Occipital lobe (tissue), 2 donors: ENCODE measurements around the gene B2M. TPM values are rescaled to one million over a fixed set of nuclear protein-coding genes. Genes with fewer than 3 reads are reported as not detected.
"Not testable (repeated sequence)": the region's sequence is repeated elsewhere in the genome, so short reads cannot be mapped to it uniquely, and the experiment has no call there.

Source experiments
- DNase-seq: peaks from one replicate; lab custom pipeline; 2025; lab: John Stamatoyannopoulos, UW
- total RNA-seq: library from RNA; depleted of rRNA; stranded (reverse); fragments of >200 nt; gene quantifications from one replicate; pipeline ENCODE4 v1.2.3, GENCODE V29; 2014

Gene B2M
- total RNA-seq, 1 donor from 2014 or later: 316 TPM

DNA sequence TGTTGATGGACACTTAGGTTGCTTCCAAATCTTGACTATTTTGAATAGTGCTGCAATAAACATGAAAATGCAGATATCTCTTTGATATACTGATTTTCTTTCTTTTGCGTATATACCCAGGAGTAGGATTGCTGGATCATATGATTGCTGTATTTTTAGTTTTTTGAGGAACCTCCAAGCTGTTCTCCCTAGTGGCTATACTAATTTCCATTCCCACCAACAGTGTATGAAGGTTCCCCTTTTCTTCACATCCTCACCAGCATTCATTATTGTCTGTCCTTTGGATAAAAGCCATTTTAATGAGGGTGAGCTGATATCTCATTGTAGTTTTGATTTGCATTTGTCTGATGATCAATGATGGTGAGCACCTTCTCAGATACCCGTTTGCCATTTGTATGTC lies 12.7 kb upstream of the B2M start:
- no peak for DNase-seq

DNA sequence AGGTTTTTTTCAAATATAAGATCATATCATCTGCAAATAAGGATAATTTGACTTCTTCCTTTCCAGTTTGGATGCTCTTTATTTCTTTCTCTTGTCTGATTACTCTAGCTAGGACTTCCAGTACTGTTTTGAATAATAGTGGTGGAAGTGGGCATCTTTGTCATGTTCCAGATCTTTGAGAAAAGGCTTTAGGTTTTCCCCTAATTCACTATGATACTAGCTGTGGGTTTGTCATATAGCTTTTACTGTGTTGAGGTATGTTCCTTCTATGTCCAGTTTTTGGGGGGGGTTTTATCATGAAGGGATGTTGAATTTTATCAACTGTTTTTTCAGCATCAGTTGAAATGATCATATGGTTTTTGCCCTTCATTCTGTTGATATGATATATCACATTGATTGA lies 10.6 kb upstream of the B2M start:
- DNase-seq: not testable (repeated sequence)

DNA sequence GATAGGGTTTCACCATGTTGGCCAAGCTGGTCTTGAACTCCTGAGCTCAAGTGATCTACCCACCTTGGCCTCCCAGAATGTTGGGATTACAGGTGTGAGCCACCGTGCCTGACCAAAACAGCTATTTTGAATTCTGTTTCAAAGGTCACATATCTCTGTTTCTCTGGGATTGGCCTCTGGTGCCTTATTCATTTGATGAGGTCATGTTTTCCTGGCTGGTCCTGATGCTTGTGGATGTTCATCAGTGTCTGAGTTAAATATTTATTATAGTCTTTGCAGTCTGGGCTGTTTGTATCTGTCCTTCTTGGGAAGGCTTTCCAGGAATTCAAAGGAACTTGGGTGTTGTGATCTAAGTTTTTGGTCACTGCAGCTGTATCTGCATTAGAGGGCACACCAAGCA lies 5.3 kb upstream of the B2M start:
- DNase-seq: no peak

DNA sequence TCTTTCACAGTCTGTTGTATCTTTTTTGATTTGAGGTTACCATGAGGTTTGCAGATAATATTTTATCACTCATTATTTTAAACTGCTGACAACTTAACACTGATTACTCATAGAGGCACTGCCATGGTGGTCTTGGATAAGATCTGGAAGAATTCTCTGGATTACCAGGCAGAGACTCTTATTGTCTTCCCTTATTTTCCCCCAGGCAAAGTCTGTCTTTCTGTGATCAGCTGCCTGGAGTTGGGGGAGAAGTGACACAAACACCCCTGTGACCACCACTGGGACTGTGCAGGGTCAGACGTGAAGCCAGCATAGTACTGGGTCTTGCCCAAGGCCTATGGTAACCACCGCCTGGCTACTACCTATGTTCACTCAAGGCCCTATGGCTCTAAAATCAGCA lies 4.9 kb upstream of the B2M start:
- DNase-seq: no peak

DNA sequence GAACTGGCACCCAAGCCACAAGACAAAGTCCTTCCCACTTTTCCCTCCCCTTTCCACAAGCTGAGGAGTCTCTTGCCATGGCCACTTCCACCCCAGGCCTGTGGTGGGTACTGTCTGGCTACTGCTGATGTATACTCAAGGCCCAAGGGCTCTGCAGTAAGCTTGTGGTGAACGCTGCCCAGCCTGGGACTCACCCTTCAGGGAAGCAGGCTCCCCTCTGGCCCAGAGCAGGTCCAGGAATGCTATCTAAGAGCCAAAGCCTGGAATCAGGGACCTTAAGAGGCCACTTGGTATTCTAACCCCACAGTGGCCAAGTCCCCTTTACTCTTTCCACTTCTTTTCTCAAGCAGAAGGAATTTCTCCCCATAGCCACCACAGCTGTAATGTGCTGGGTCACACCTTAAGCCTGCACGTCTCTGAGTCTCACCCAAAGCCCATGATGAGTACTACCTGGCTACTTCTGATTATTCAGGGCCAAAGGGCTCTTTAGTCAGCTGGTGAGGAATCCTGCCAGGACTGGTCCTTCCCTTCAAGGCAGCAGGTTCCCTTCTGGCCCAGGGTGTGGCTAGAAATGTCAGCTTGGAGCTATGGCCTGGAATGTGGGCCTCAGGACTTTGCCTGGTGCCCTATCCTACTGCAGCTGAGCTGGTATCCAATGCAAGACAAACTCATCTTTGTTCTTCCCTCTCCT lies 4.2 kb upstream of the B2M start:
- DNase-seq: no peak

DNA sequence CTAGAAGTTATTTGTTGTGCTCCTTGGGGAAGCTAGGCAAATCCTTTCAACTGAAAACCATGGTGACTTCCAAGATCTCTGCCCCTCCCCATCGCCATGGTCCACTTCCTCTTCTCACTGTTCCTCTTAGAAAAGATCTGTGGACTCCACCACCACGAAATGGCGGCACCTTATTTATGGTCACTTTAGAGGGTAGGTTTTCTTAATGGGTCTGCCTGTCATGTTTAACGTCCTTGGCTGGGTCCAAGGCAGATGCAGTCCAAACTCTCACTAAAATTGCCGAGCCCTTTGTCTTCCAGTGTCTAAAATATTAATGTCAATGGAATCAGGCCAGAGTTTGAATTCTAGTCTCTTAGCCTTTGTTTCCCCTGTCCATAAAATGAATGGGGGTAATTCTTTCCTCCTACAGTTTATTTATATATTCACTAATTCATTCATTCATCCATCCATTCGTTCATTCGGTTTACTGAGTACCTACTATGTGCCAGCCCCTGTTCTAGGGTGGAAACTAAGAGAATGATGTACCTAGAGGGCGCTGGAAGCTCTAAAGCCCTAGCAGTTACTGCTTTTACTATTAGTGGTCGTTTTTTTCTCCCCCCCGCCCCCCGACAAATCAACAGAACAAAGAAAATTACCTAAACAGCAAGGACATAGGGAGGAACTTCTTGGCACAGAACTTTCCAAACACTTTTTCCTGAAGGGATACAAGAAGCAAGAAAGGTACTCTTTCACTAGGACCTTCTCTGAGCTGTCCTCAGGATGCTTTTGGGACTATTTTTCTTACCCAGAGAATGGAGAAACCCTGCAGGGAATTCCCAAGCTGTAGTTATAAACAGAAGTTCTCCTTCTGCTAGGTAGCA lies 851 bp upstream of the B2M start:
- no peak for DNase-seq

DNA sequence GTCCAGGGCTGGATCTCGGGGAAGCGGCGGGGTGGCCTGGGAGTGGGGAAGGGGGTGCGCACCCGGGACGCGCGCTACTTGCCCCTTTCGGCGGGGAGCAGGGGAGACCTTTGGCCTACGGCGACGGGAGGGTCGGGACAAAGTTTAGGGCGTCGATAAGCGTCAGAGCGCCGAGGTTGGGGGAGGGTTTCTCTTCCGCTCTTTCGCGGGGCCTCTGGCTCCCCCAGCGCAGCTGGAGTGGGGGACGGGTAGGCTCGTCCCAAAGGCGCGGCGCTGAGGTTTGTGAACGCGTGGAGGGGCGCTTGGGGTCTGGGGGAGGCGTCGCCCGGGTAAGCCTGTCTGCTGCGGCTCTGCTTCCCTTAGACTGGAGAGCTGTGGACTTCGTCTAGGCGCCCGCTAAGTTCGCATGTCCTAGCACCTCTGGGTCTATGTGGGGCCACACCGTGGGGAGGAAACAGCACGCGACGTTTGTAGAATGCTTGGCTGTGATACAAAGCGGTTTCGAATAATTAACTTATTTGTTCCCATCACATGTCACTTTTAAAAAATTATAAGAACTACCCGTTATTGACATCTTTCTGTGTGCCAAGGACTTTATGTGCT lies 527 bp downstream of the B2M start:
- DNase-seq: no peak

DNA sequence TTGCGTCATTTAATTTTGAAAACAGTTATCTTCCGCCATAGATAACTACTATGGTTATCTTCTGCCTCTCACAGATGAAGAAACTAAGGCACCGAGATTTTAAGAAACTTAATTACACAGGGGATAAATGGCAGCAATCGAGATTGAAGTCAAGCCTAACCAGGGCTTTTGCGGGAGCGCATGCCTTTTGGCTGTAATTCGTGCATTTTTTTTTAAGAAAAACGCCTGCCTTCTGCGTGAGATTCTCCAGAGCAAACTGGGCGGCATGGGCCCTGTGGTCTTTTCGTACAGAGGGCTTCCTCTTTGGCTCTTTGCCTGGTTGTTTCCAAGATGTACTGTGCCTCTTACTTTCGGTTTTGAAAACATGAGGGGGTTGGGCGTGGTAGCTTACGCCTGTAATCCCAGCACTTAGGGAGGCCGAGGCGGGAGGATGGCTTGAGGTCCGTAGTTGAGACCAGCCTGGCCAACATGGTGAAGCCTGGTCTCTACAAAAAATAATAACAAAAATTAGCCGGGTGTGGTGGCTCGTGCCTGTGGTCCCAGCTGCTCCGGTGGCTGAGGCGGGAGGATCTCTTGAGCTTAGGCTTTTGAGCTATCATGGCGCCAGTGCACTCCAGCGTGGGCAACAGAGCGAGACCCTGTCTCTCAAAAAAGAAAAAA lies 1.2 kb downstream of the B2M start:
- DNase-seq: no peak

DNA sequence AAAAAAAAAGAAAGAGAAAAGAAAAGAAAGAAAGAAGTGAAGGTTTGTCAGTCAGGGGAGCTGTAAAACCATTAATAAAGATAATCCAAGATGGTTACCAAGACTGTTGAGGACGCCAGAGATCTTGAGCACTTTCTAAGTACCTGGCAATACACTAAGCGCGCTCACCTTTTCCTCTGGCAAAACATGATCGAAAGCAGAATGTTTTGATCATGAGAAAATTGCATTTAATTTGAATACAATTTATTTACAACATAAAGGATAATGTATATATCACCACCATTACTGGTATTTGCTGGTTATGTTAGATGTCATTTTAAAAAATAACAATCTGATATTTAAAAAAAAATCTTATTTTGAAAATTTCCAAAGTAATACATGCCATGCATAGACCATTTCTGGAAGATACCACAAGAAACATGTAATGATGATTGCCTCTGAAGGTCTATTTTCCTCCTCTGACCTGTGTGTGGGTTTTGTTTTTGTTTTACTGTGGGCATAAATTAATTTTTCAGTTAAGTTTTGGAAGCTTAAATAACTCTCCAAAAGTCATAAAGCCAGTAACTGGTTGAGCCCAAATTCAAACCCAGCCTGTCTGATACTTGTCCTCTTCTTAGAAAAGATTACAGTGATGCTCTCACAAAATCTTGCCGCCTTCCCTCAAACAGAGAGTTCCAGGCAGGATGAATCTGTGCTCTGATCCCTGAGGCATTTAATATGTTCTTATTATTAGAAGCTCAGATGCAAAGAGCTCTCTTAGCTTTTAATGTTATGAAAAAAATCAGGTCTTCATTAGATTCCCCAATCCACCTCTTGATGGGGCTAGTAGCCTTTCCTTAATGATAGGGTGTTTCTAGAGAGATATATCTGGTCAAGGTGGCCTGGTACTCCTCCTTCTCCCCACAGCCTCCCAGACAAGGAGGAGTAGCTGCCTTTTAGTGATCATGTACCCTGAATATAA lies 2.0 kb downstream of the B2M start:
- no peak for DNase-seq

DNA sequence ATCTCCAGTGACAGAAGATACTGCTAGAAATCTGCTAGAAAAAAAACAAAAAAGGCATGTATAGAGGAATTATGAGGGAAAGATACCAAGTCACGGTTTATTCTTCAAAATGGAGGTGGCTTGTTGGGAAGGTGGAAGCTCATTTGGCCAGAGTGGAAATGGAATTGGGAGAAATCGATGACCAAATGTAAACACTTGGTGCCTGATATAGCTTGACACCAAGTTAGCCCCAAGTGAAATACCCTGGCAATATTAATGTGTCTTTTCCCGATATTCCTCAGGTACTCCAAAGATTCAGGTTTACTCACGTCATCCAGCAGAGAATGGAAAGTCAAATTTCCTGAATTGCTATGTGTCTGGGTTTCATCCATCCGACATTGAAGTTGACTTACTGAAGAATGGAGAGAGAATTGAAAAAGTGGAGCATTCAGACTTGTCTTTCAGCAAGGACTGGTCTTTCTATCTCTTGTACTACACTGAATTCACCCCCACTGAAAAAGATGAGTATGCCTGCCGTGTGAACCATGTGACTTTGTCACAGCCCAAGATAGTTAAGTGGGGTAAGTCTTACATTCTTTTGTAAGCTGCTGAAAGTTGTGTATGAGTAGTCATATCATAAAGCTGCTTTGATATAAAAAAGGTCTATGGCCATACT lies 4.0 kb downstream of the B2M start:
- no peak for DNase-seq

DNA sequence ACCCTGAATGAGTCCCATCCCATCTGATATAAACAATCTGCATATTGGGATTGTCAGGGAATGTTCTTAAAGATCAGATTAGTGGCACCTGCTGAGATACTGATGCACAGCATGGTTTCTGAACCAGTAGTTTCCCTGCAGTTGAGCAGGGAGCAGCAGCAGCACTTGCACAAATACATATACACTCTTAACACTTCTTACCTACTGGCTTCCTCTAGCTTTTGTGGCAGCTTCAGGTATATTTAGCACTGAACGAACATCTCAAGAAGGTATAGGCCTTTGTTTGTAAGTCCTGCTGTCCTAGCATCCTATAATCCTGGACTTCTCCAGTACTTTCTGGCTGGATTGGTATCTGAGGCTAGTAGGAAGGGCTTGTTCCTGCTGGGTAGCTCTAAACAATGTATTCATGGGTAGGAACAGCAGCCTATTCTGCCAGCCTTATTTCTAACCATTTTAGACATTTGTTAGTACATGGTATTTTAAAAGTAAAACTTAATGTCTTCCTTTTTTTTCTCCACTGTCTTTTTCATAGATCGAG lies 4.5 kb downstream of the B2M start:
- no peak for DNase-seq

DNA sequence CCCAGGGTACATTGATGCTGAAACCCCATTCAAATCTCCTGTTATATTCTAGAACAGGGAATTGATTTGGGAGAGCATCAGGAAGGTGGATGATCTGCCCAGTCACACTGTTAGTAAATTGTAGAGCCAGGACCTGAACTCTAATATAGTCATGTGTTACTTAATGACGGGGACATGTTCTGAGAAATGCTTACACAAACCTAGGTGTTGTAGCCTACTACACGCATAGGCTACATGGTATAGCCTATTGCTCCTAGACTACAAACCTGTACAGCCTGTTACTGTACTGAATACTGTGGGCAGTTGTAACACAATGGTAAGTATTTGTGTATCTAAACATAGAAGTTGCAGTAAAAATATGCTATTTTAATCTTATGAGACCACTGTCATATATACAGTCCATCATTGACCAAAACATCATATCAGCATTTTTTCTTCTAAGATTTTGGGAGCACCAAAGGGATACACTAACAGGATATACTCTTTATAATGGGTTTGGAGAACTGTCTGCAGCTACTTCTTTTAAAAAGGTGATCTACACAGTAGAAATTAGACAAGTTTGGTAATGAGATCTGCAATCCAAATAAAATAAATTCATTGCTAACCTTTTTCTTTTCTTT lies 5.8 kb downstream of the B2M start:
- DNase-seq: no peak

DNA sequence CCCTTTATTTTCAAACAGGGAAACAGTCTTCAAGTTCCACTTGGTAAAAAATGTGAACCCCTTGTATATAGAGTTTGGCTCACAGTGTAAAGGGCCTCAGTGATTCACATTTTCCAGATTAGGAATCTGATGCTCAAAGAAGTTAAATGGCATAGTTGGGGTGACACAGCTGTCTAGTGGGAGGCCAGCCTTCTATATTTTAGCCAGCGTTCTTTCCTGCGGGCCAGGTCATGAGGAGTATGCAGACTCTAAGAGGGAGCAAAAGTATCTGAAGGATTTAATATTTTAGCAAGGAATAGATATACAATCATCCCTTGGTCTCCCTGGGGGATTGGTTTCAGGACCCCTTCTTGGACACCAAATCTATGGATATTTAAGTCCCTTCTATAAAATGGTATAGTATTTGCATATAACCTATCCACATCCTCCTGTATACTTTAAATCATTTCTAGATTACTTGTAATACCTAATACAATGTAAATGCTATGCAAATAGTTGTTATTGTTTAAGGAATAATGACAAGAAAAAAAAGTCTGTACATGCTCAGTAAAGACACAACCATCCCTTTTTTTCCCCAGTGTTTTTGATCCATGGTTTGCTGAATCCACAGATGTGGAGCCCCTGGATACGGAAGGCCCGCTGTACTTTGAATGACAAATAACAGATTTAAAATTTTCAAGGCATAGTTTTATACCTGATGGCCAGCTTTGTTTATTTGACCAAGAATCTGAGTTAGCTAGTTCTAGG lies 7.0 kb downstream of the B2M start:
- no peak for DNase-seq

DNA sequence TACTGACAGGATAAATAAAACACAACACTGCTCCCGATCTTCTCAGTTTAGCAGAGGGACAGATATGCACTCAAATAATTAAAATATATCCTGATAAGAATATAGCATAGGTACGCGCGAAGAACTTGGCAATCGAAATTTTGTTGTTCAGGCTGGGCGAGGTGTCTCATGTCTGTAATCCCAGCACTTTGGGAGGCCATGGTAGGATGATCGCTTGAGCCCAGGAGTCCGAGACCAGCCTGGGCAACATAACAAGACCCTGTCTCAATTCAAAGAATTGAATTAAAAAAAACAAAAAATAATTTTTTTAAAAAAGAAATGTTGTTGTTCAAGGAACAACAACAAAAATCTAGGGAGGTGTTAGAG lies 7.6 kb downstream of the B2M start:
- no peak for DNase-seq

DNA sequence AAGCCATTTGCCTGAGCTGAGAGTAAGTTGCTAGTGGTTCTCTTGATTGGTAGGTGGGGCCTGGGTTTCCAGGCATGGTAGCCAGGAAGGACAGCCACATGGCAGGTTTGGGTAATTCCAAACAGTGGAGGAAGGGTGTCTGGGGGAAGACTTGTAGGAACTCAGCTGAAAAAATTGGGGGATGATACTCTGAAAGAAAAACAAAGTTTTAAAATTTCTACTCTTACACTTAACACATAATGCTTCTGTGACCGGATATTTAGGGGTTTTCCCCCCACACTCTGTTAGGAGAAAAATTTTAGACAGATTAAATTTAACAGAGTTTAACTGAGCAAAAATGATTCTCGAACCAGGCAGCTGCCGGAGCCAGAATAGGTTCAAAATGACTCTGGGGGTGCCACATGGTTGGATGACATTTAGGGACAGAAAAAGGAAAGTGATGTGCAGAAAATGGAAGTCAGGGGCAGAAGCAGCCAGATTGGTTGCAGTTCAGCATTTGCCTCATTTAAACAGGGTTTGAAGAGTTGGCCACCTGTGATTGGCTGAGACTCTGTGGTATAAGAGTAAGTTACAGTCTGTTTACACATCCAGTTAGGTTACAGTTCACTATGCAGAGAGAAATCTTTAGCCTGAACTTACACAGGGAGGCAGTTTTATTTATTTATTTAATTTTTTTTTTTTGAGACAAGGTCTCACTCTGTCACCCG lies 8.1 kb downstream of the B2M start:
- DNase-seq: no peak

DNA sequence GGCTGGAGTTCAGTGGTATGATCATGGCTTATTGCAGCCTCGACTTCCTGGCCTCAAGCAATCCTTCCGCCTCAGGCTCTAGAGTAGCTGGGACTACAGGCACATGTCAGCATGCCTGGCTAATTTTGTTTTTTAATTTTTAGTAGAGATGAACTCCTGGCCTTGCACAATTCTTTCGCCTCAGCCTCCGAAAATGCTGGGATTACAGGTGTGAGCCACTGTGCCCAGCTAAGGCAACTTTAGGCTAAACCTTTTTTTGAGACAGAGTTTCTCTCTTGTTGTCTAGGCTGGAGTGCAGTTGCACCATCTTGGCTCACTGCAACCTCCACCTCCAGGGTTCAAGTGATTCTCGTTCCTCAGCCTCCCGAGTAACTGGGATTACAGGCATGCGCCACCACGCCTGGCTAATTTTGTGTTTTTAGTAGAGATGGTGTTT lies 8.7 kb downstream of the B2M start:
- DNase-seq: not testable (repeated sequence)

DNA sequence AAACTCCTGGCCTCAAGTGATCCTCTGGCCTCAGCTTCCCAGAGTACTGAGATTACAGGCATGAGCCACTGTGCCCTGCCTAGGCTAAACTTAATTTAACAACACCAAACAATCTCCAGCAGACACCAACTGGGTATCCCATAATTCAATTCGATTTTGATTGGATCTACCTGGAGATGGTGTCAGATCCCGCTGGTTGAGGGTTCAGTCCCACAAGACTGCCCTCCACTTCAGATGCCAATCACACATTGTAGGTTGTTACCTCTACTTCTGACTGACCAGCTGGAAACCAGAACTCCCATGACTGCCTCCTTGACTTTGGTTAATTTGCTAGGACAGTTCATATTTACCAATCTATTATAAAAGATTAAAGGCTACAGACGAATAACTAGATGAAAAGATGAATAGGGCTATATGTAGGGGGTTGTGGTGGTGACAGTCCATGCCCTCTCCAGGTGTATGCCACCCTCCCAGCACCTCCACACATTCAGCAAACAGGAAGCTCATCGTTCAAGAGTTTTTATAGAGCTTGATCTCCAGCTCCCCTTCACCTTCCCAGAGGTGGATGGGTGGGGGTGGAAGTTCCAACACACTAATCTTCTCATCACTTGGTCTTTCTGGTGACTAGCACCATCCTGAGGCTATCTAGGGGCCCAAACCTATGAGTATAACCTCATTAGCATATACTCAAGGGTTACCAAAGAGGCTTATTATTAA lies 9.3 kb downstream of the B2M start:
- DNase-seq: no peak

DNA sequence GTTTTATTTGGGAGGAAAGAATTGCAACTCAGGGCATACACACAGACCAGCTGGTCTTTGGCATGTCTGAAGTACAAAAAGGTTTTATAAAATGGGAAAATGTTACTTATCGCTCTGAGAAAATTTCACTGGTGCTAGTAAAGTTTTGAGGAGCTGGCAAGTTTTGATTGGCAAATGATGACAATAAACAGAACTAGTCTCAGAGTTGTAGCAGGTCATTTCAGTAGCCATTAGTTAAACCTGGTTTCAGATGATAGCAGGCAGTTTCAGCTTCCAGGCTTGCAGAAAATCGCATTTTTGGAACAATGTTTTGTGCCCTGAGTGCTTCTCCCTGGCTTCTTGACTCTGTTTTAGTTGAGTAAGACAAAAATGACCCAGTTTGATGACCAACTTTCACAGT lies 10.7 kb downstream of the B2M start:
- DNase-seq: no peak
